NOMO-1 treated with DMSO at 0.1 percent for 48 hours (cell line): ENCODE data around the gene CSH2.

Experiments
- DNase-seq: peaks from one replicate; lab custom pipeline; 2025; ENCODE audit not compliant: unreplicated experiment; lab: John Stamatoyannopoulos, UW

The CSH2 gene

DNA sequence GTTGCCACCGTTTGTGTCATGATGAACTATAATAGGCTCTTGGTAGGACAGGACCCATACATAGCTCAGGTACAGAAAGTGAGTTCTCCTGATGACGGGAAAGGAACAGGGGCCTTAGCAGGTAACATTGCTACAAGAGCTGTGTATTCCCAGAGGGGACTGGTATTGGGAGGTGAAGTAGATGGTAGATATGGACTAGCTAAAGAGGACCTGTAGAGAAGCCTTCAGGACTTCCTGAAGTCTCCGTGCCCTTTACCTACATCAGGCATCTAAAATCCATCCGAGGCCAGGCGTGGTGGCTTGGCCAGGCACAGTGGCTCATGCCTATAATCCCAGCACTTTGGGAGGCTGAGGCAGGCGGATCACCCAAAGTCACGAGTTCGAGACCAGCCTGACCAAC lies 18.3 kb downstream of the CSH2 start:
- DNase-seq, result no peak

DNA sequence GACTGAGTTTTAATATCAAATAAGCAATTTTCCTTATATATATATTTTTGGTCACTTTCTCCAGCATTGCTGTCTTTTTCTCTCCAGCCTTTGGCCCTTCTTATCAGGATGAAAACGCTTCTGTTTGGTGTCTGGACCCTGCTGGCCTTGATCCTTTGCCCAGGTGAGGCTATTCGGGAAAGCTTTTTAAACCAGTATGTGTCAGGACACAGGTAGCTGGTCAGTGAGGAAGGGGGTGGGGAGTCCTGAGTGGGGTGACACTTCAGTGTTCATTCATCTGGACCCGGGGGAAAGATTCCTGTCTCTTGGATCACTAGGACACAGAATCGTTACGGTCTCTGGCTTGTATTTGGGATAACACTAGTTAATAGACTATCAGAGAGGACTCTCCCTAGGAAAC lies 18.8 kb downstream of the CSH2 start:
- no peak for DNase-seq

DNA sequence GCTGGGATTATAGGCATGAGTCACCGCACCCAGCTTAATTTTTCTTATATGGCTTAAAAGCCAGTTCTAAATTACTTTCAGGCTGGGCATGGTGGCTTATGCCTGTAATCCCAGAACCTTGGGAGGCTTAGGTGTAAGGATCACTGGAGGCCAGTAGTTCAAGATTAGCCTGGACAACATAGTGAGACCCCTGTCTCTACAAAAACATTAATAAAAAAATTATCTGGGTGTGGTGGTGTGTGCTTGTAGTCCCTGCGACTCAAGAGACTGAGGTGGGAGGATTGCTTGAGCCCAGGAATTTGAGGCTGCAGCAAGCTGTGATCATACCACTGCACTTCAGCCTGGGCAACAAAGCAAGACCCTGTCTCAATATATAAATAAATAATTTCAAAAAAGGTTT lies 20.2 kb downstream of the CSH2 start:
- no peak for DNase-seq

DNA sequence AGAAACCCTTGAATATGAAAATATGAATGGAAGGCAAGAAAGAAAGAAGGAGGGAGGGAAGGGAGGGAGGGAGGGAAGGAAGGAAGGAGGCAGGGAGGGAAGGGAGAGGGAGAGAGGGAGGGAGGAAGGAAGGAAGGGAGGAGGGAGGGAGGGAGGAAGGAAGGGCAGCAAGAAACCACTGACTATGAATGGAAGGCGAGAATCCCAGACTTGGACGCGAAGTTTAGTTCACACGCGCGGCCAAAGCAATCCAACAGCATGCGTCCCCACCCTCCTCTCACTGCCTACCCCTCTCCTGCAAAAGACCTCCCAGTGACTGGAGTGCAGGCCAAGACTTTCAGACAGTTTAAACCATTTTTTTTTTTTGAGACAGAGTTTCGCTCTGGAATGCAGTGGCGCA lies 23.1 kb downstream of the CSH2 start:
- DNase-seq, result no peak

DNA sequence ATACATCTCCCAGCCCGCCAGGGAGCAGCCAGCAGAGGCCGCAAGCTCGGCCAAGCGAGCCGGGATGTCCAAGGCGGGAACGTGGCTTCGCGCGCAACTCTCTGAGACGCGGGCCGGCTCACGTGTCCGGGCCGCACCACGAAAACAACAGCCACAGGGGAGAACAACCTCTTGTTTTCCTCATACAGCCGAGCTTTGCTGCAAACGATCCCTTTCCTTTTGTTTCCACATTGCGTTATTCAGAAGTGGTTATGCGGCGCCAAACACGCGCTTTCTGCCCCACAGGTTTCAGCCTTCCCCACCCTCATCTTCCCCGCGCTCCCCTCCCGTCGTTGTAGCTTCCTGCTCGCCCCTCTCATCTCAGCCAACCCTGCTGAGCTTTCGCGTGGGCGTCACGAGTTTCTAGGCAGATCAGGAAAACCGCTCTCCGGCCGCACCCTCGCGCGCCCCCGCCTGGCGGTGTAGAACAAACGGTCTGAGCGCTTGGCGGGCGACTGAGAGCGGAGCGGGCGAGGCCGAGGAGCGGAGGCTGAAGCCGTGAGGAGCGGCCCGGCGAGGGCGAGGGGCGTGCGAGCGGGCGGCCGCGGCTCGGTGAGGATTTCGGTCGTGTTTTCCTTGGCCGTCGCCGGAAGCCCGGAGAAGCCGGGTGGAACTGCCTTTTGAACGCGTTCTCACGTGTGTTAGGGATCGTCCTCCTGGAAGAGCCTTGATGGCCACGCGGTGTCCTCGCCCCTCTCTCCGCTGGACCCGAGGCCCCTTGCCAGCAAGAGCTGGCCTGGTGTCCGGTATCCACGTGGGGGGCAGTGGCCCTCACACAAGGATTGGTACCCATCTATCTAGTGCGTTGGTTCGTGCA lies 24.4 kb downstream of the CSH2 start:
- DNase-seq, result peak; percentile 95

DNA sequence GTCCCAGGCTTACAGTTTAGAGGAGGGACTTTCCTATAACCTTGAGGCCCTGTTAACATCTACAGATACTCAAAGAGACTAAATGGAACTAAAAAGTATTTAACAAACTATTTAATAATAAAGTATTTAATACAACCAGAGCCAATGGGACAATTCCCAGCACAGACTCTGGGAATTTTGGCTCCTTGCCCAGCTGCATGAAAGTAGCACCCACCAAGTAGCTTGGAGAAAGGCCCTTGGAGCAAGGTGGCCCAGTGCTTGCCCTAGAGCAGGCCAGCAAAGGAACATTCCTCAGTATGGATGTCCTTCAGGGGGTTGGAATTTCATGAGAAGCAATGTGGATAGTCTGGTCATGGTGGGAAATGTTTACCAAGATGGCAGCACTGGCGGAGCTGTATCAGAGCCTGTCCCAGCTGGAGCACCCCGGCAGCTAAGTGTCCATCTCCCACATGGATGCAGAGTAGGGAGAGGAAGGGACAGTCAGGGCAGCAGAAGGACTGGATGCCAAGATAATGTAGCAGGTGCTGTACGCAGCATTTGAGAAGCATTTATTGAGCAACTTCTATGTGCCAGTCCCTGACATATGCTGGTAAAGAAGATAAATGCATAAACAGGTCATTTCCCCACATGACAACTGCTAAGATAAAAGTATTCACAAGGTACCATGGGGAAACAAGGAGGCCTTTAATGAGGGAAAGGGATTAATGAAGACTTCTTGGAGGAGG lies 25.8 kb downstream of the CSH2 start:
- no peak for DNase-seq

DNA sequence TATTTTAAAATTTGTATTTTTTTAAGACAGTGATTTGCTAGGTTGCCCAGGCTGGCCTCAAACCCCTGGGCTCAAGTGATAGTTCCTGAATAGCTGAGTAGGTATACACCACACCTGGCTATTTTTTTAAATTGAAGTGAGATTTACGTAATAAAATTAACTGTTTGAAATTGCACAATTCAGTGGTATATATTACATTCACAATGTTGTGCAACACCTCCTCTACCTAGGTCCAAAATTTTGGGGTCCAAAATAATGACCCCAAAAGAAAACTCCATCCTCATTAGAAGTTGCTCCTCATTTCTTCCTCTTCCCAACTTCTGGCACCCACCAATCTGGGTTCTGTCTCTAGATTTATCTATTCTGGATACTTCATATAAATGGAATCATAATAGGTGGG lies 28.0 kb downstream of the CSH2 start:
- DNase-seq, result no peak

DNA sequence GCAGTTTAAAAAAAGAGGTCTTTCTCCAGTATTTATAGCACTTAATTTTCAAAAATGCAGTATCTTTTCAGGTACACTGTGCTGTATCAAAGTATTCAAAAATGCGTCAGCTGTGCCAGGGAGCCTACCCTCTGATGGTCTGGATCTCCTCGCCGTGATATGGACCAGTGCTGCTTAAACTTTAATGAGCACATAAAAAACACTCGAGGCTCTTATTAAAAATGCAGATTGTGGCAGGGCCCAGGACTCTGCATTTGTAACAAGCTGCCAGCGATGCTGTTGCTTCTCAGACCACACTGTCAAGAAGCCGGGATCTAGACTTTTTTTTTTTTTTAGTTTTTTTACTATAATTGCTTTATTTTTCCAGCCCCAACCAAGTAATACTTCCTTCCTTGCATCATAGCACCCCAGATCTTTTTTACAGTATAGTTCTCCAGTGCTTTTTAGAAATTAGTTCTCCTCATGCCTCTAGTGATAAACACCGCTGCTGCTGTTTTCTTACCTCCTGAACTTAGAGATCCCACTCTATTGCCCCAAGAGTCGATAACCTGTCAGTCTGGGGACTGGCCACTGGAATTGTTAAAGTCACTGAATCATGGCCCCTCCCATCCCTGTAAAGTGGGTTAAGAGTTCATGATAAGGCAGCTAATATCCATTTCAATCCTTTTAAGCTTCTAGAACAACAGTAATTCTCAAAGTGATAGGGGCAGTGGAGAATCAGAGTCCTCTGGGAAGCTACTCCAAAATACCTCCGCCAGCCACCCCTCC lies 29.4 kb downstream of the CSH2 start:
- DNase-seq, result no peak

DNA sequence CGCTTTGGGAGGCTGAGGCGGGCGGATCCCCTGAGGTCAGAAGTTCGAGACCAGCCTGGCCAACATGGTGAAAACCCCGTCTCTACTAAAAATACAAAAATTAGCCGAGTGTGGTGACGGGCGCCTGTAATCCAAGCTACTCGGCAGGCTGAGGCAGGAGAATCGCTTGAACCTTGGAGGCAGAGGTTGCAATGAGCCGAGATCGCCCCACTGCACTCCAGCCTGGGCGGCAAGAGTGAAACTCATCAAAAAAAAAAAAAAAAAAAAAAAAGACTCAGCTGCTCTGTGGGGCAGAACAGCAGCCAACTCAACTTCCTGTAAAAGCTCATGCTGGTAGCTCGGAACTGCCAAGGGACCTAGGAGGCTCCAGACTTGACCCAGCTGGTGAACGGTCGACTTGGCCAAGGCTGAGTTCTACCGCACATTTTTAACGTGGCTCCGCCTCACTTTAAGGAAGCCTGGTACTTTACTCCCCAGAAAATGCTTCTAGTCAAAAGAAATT lies 30.0 kb downstream of the CSH2 start:
- peak; percentile 60 for DNase-seq

DNA sequence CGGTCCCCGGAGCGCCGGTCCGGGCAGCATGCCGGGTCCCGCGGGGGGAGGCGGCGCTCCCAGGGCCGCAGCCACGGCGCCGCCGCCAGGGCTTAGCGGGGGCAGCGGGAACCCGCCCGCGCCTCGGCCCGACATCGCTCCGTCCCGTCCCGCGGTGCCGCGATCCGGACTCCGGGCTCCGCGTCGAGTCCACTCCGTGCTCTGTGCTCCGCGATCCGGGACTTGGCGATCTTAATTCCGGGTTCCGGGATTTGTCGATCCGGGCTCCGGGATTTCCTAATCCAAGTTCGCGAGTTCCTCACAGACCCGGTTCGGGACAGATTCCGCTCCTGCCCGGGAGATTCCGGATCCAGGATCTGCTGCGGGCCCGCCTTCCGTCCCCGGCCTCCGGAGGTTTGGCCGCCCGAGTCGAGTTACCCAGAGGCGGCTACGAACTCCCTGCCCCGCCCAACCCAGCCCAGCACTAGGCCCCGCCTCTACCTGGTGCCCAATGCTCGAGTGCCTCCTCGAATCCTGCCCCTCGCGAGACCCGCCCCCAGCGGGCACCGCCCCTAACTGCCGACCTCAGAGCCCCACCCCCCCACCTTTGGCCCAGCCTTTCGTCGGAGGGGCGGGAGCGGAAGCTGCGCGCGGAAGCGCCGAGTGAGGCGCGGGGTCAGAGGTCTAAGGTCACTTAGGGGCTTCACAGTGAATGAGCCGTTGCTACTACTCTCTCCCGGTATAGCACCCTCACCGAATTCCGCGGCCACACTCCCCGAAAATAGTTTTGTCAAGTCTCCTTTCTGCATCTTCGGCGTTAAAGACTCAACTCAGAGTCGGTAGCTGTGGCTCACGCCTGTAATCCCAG lies 30.7 kb downstream of the CSH2 start, which contains the start of gene SMARCD2:
Gene SMARCD2, minus strand, starts transcription at position 146 of the 847 bp plus-strand sequence. Its CDS starts 11 bp downstream, at position 135.
- peak; percentile 95 for DNase-seq

DNA sequence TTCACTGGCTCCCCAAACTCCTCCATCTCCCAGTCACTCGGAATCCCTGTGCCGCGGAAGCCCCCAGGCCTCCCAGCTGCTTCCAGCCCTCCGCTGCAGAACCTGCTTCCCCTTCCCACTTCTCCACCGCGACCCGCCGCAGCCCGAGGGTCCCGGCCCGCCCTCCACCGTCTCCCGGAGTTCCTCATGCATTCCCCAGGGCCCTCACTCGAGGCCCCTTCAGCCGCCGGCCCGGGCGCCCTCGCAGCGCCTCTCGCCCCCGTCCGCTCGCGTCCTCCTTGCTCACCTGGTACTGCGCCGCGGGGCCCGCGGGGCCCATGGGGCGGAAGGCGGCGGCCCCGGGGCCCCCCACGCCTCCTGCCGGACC lies 31.3 kb downstream of the CSH2 start:
- DNase-seq, result peak; percentile 23

DNA sequence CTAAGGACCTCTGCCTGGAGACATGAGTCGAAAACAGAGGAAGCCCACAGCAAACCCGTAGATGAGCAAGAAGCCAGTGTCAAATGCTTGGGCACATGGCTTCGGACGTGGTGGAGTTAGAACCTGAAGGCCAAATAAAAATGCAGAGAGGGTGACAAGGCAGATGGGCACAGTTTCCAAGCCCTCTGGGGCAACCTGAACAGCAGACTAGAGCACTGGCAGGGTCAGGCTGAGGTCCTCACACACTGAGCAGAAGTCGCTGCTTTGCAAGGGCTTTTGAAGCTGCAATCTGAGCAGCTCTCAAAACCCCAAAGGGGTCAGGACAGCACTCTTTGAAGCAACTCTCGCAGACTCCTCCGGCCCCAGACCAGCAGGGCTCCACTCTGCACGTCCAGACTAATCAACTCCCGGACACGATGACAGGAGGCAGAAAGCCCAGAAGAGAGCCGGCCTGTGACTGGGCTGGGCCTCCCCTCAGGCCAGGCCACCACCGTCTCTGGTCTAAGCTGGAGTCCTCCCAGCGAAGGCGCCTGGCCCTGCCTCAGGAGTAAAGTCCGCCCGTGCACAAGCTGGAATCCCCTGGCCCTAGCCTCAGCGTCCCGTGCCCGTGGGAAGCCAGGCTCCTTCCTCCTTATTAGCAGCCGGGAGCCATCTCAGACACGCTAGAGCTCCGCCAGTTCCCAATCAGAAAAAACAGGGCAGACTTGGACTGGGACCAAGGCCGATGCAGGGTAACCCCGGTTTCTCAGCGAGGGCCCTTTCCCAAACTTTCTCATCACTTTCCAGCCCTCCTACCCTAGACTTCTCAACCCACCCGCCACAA lies 31.9 kb downstream of the CSH2 start:
- no peak for DNase-seq

DNA sequence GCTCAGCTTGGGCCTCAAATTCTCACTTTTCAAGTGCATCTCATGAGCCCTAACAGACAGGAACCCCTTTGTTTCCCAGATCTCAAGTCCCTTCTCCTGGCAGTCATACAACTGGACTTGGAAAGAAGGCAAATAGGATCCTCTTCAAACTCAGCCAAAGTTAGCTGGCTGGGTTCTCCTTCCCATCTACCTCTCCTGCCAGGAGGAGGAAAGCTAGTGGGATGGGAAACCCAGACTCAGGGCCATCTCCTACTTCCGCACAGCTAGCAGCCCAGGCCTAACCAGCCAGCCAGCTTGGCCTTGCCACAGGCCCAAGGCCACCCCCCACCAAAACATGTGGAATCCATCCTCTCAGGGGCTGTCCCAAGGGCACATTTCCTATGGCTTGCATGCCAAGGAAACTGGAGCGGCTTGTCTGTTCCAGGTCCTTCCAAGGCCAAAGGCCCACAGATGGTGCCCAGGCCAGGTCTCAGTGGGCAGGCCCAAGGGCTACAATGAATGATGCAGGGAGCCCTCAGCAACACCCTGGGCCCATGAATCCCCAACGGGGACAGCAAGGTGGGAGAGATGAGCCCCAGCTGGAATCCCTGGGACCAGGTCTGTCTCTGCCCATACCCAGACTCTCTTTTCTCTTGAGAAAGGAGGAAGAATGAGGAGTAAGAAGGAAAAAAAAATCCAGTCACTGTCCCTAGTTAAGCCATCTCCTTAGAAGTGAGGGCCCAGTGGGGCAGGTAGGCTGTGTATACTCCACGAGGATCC lies 32.7 kb downstream of the CSH2 start:
- no peak for DNase-seq

DNA sequence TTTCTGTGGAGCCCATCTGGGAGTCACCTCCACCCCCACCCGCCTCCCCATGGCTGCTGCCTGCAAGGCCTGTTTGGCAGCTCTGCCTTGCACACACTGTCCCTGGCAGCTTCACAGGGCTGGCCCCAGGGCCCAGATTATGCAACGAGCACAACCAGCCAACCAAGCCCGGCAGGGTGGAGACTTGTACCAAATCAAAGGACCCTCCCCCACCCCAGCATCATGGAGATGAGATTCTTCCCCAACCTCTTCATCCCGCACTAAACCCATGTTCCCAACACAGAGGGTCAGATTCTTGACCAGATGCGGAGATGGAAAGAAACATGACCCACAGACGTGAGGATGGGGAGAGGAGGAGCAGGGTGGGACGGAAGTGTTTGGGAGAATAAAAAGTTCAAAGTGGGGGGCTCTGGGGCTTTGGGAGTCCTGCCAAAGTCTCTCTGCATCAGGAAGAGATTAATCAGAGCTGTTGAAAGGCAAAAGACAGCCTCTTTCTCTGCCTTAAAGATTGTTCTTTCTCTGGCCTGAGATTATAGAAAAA lies 34.8 kb downstream of the CSH2 start:
- no peak for DNase-seq

DNA sequence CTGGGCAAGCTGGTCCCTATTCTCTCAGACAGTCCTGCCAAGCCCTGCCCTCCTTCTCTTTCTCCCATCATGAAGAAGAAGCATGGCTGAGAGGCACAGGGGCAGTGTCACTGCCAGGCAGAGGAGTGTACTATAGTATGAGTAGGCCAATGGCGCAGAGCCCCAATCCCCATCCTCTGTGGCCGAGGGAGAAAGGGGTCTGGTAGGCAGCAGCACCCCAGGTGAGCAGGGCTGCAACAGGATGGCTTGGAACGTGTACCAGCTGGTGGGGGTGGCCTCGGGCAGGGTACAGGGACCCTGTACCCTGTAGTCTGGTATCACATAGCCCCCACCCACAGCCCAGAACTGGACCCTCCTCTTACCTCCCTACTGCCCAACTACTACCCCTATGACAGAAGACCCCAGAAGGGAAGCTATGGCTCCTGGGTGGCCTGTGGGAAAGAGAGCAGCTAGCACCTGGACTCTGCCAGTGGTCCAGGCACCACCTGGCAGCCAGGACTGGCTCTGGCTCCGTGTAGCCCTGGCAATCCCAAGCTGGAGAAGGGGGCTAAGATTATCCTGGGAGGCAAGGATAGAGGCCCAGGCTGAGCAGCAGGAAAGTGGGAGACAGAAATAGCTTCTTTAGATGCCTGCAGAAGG lies 35.4 kb downstream of the CSH2 start:
- DNase-seq, result no peak

DNA sequence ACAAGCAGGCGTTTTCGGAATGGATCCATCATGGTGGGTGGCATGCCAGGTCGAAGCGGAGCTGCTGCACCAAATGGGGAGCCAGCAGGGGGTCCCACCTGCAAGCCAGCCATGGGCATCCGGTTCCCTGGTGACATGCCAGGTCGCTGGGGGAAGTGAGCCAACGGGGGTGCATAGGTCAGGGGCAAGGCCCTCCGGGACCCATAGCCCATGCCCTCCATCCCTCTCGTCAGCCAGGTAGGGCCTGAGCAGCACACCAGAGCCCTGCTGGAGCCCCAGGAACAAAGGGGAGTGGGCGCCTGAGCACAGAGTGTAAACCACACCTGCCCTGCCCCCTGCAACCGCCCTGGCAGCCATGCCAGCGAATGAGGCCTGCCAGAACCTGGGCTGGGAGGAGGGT lies 36.0 kb downstream of the CSH2 start:
- no peak for DNase-seq

DNA sequence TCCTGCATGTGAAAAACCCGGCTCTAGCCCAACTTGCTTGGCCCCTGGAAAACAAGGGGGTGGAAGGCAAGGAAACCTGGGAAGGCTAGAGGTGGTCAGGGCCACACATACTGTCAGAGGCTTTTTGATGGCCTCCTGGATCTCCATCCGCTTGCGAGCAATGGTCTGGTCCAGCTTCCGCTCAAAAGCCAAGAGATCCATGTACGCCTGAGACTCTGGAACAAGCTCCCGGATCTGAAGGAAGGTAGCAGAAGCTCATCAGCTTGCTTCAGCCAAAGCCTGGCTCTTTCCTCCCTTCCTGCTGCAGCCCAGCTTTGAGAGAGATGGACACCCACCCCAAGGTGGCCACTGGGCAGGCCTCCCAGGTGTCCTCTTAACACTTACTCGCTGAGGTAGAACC lies 36.7 kb downstream of the CSH2 start:
- DNase-seq, result no peak

DNA sequence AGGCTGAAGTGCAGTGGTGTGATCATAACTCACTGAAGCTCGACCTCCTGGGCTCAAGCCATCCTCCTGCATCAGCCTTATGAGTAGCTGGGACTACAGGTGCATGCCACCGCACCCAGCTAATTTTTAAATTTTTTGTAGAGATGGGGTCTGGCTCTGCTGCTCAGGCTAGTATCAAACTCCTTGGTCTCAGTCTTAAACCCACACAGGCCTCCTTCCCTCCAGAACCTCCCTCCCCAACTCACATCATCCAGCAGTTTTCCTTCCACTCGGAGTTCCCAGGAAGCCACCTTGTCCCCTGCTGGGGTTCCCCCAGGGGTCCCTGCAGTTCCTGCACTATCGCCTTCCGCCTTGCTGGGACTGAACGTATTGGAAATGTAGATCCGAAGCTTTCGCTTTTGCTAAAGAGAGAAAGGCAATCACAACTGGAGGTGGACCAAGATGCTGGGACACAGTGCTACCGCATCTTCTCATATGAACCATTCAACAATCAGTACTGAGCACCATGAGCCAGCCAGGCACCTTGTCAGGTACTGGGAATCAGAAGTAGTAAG lies 38.2 kb downstream of the CSH2 start:
- no peak for DNase-seq
